Stomach (tissue), 4 donors: ENCODE results near the gene EPHB1.

Experiments used
- CTCF ChIP-seq, 7 experiments: fragments of 450-650 bp in 4 of 7; fragments of 200-600 bp in 3 of 7; sonication (generic) in 3 of 7; IDR thresholded peaks; one replicate each; pipeline ENCODE4 v1.5.1; 2016 to 2019; ENCODE audit warnings: antibody characterized with exemption in 7 of 7, control low read depth in 2 of 7, mild to moderate bottlenecking in 1 of 7
- POLR2A ChIP-seq, 4 donors: fragments of 450-650 bp; IDR thresholded peaks; one replicate each; pipeline ENCODE4 v1.6.1; 2016; ENCODE audit warnings: antibody characterized with exemption in 4 of 4, control low read depth in 2 of 4, mild to moderate bottlenecking in 1 of 4, moderate library complexity in 1 of 4
- POLR2AphosphoS5 ChIP-seq, 3 donors: sonication (generic); formaldehyde crosslinking; IDR thresholded peaks; one replicate each; pipeline ENCODE4 v1.6.1; 2016; ENCODE audit warnings: antibody characterized with exemption in 3 of 3

- TF ChIP-seq CTCF (IDR thresholded peaks at IDR 0.05) (no peak), POLR2AphosphoS5 (IDR thresholded peaks at IDR 0.05) (no peak), POLR2A (IDR thresholded peaks at IDR 0.05) (no peak)
These were observed 37.5 kb downstream of the EPHB1 start for GRCh38 chr3:134832585-134832984.
